Ovary (tissue), 9 donors: Measurements from ENCODE around the gene RNF41. TPM values are rescaled to one million over a fixed set of nuclear protein-coding genes. Genes with fewer than 3 reads are reported as not detected.
"Not testable (repeated sequence)": the region's sequence is repeated elsewhere in the genome, so short reads cannot be mapped to it uniquely, and the experiment has no call there.

Source experiments
- DNase-seq, 5 donors: peaks; one replicate each; pipeline ENCODE4 v3.0.0-alpha.2; 2019 to 2020
- H3K27ac ChIP-seq, 2 donors: fragments of 200-600 bp; one replicate each; pipeline versions ENCODE4 v1.5.1 to v1.8.0; 2019 to 2022
- H3K27me3 ChIP-seq: fragments of 200-600 bp; one replicate; pipeline ENCODE4 v1.8.0; 2022
- H3K36me3 ChIP-seq: fragments of 200-600 bp; sonication (generic); one replicate; pipeline ENCODE4 v1.5.1; 2019
- H3K4me1 ChIP-seq: one replicate; pipeline ENCODE4 v1.8.1; 2013; ENCODE audit warnings: mild to moderate bottlenecking, moderate library complexity; ENCODE audit not compliant: insufficient read depth
- H3K4me3 ChIP-seq: fragments of 200-600 bp; sonication (generic); one replicate; pipeline ENCODE4 v1.5.1; 2017
- H3K9me3 ChIP-seq, 2 donors: fragments of 200-600 bp in 1 of 2; sonication (generic) in 1 of 2; one replicate each; pipeline versions ENCODE4 v1.5.1 to v1.8.1; 2013 to 2019; ENCODE audit warnings: mild to moderate bottlenecking in 1 of 2, moderate library complexity in 1 of 2
- CTCF ChIP-seq, 3 donors: fragments of 450-650 bp in 2 of 3; fragments of 200-600 bp in 1 of 3; IDR thresholded peaks; one replicate each; pipeline versions ENCODE4 v1.5.1 to v1.8.0; 2016 to 2022; ENCODE audit warnings: antibody characterized with exemption in 3 of 3, mild to moderate bottlenecking in 1 of 3
- EP300 ChIP-seq: sonication (generic); formaldehyde crosslinking; IDR thresholded peaks from one replicate; pipeline ENCODE4 v1.6.1; 2017; ENCODE audit warnings: antibody characterized with exemption
- POLR2A ChIP-seq: fragments of 450-650 bp; IDR thresholded peaks from one replicate; pipeline ENCODE4 v1.6.1; 2017; ENCODE audit warnings: antibody characterized with exemption, mild to moderate bottlenecking, moderate library complexity
- WGBS, 3 donors: extraction: QIAGEN DNeasy Blood & Tissue Kit in 1 of 3; methylation state at CpG; one replicate each; pipeline versions ENCODE4 v1.1.5 to v1.1.7; 2013 to 2017; 5-methylcytosine and 5-hydroxymethylcytosine counted together
- intact Hi-C, 4 donors: fragments of 100-400 bp; cut with DNase I; formaldehyde crosslinking; loops; one replicate each; pipeline versions ENCODE4 v1.11.0 to v1.15.1; 2022 to 2023
- polyA plus RNA-seq, 2 donors: library from polyadenylated mRNA; stranded (reverse); fragments of 200-250 nt in 1 of 2; fragments of 350-450 nt in 1 of 2; fragmentation: Illumina TruSeq in 1 of 2; extraction: RNeasy Lipid Tissue Mini Kit (QIAGEN cat#74804) in 1 of 2; gene quantifications; one replicate each; pipeline ENCODE4 v1.2.3, GENCODE V29; 2013 to 2014
- total RNA-seq, 7 donors: library from RNA; depleted of rRNA in 2 of 7; stranded (reverse); fragments of >200 nt in 2 of 7; fragmentation: NEBNext Ultra II Directional in 3 of 7; extraction: Animal tissue kit (Norgen Biotek cat#: 25700) in 3 of 7; gene quantifications; one replicate each; pipeline versions ENCODE4 v1.1.0 to v1.2.4, GENCODE V29; 2016 to 2023
- donor health status: DM: no; HTN: no; CAD: no; lungs with moderate emphysema.
- donor health status: DM: no; HTN: no; CAD: no.
- donor health status: Bipolar disorder and iron deficiency.
- donor health status: DM: yes; HTN: yes; CAD: no.
- donor health status: DM: no; HTN: no; CAD: no.
- donor health status: DM: yes; HTN: yes; CAD: no.

The RNF41 gene
- total and polyA plus RNA-seq, 9 donors = 29.4 to 55.6 (median 40.6) TPM

DNA sequence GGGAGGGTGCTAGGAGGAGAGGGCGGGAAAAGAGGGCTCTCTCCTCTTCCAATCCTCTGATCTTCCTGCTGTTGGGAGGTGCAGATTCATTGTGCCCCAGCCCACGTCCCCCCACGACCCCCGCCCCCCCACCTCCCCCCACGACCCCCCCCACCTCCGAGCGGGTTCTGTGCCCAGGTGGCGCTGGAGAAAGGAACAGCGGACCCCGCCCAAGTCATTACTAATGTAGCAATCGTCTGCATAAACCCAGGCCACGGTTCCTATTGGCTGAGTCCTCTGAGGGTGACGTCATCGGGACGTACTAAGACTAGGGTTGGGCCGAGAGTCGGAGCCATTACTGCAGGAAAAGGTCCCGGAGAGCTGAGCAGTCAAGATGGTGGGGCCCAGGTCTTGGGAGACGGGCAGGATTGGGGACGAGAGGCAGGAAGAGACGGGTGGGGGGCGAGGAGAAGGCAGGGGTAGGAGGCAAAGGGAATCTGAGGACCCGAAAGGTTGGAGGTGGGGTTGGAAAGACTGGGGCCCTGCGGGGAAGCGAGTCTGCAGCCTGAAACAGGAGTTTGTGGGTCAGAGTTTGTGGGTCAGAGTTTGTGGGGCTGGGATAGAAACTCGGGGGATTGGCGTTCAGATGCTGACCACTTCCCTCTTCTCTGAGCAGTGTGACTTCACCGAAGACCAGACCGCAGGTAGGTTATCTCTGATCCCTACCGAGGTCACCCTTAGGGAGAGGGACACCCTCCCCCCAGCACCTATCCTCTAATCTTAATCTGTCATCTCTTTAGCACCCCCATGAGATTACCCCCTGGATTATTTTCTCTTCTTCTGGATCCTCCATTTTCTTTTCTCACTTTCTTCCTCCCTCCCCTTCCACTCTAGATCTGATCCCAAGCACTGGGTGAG lies 63.4 kb downstream of the RNF41 start, which contains the start of gene MYL6:
Gene MYL6 (plus strand): TSS at position 331 of the 897 bp plus-strand sequence. CDS start 43 bp downstream, at position 374.
- peak; percentile 93 to 98 (median 97) for DNase-seq
- WGBS, 3 donors = 0 to 1% (median 1%) methylated on average over 30 of the region's 30 CpGs

GRCh38 chr12:56157201-56158028 lies 64.3 kb downstream of the RNF41 start:
- DNase-seq = peak; percentile 84 to 92 (median 87)
- Histone ChIP-seq H3K36me3 (no peaks in the 10 kb centered on the region), H3K4me1 (peaks cover 9% of the 10 kb centered on the region), H3K27me3 (no peaks in the 10 kb centered on the region), H3K27ac (peak overlapping the region; percentile 82 to 91), H3K4me3 (peak overlapping the region; percentile 97), H3K9me3 (no peaks in the 10 kb centered on the region)
- intact Hi-C loops = loop anchor here in 2 of 4 donors (2.0 to 5.0 kb wide), 3 partner anchors 31 to 65 kb away; partner anchors contain the start of genes NABP2 (in 1 of the 2) and RNF41 (in 1 of the 2)
- TF ChIP-seq POLR2A = no peak
- no peak for TF ChIP-seq EP300
- peak; percentile 44 to 91 (median 88) for TF ChIP-seq CTCF (IDR thresholded peaks at IDR 0.05)
- WGBS, 3 donors = 2 to 4% (median 3%) methylated on average over 45 of the region's 45 CpGs

More for the DNA sequence above, 63.4 kb downstream of the RNF41 start, which contains the start of gene MYL6:
- Histone ChIP-seq H3K9me3 (no peaks in the 10 kb centered on the region), H3K4me3 (peak within 1 kb of the TSS; percentile 97), H3K4me1 (peaks cover 3% of the 10 kb centered on the region), H3K36me3 (no peaks in the 10 kb centered on the region), H3K27me3 (no peaks in the 10 kb centered on the region), H3K27ac (peak within 1 kb of the TSS; percentile 82 to 91)
- intact Hi-C loops = loop anchor here in 2 of 4 donors (2.0 to 5.0 kb wide), 3 partner anchors 31 to 64 kb away; partner anchors contain the start of genes NABP2 (in 1 of the 2) and RNF41 (in 1 of the 2)
- TF ChIP-seq CTCF (IDR thresholded peaks at IDR 0.05) (peak in 2 of 3 donors; percentile 4 to 9), EP300 (no peak), POLR2A (peak; percentile 100)

GRCh38 chr12:56156464-56157200 lies 65.1 kb downstream of the RNF41 start:
- H3K9me3 ChIP-seq, H3K27me3 ChIP-seq, H3K36me3 ChIP-seq, DNase-seq, H3K4me1 ChIP-seq: not testable (repeated sequence)
- Histone ChIP-seq H3K27ac (peak overlapping the region; percentile 82 to 91), H3K4me3 (peak overlapping the region; percentile 97)
- WGBS, 3 donors = 86 to 89% (median 87%) methylated on average over 21 of the region's 21 CpGs
- intact Hi-C loops = loop anchor here in 1 of 4 donors (5.0 kb wide), 1 partner anchor 66 kb away; the partner anchor contains the start of genes NABP2 and RNF41

GRCh38 chr12:56155256-56155845 lies 66.4 kb downstream of the RNF41 start:
- intact Hi-C loops = loop anchor here in 1 of 4 donors (5.0 kb wide), 1 partner anchor 67 kb away; the partner anchor contains the start of genes NABP2 and RNF41
- Histone ChIP-seq H3K36me3 (no peaks in the 10 kb centered on the region), H3K27ac (no peak overlapping the region), H3K27me3 (no peaks in the 10 kb centered on the region), H3K9me3 (no peaks in the 10 kb centered on the region), H3K4me1 (peaks cover 11% of the 10 kb centered on the region), H3K4me3 (no peak overlapping the region)
- no peak for TF ChIP-seq CTCF (IDR thresholded peaks at IDR 0.05)
- TF ChIP-seq EP300 = no peak
- TF ChIP-seq POLR2A = no peak
- DNase-seq = no peak
- 92 to 94% (median 93%) methylated on average over 11 of the region's 11 CpGs for WGBS, 3 donors
